ENCODE measurements around the gene ALCAM. TPM values are rescaled to one million over a fixed set of nuclear protein-coding genes. Genes with fewer than 3 reads are reported as not detected.

ALCAM gene
- total and polyA plus RNA-seq, 7 experiments from 2014 or later = 0.94 to 10.3 (median 3.4) TPM

DNA sequence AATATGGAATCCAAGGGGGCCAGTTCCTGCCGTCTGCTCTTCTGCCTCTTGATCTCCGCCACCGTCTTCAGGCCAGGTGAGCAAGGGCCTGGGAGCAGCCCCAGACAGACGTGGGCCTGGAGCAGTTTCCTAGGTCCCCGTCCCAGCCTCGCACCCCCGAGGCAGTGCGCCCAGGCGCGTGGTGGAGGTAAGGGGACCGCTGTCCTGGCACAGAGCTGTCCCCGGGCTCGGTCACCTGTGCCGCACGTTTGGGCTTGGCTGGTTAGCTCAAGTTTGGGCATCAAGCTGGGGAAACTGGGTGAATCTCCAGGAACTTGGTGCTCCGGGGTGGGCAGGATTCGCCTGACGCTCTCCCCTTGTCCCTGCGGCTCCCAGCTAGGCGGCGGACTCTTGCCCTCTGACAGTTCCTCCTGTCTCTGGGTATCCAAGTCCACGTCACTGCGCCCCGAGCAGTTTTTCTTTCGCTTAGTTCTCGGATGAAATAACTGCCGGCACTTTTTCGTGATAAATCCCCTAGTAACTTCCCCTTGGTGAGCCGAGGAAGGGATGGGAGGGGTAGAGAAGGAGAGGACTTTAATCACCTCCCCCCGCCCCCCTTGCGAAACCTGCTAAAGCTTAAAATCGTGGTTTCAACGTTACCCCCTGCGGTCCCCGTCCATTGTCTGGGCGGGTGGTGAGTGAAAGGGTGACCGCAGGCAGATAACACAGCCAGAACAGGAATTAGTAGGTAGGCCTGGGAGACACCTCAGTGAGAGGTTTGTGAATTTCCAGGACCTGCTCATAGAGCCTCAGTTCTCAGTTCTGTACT lies 901 bp downstream of the ALCAM start:
- peak overlapping the region; percentile 81 for H3K4me3 ChIP-seq (ENCODE audit: low read length)
- H3K36me3 ChIP-seq (ENCODE audit: control insufficient read depth in 2 of 3, insufficient read depth in 3 of 3, low read length in 3 of 3) = no peaks in the 10 kb centered on the region
- Mint-ChIP-seq H3K27me3 (peaks cover 14 to 32% (median 24%) of the 10 kb centered on the region in 5 donors), H3K36me3 (no peaks in the 10 kb centered on the region), H3K9me3 (no peaks in the 10 kb centered on the region), H3K27ac (peak overlapping the region; percentile 82 to 99 (median 94)), H3K4me1 (peaks cover 22 to 44% (median 29%) of the 10 kb centered on the region in 7 donors), H3K4me3 (peak overlapping the region; percentile 90 to 97 (median 92))
- ATAC-seq (peak; percentile 32), DNase-seq (peak; percentile 14 to 80 (median 31))
- peak overlapping the region; percentile 70 for H3K27ac ChIP-seq (ENCODE audit: low read depth, low read length)
- intact Hi-C loops (cut with micrococcal nuclease) = loop anchor here (2.0 to 10.0 kb wide), 14 partner anchors 151 to 1877 kb away; partner anchors contain the start of gene CBLB (in 2 of the 2)
- no peaks in the 10 kb centered on the region for H3K9me3 ChIP-seq (ENCODE audit: control insufficient read depth in 2 of 3, low read length in 3 of 3)
- ChIA-PET CTCF (interaction anchor here (0.8 to 2.4 kb wide), 2 partner anchors 9 to 771 kb away, joined by 3 to 5 read pairs; no protein-coding TSS in a partner anchor), POLR2A (no interaction called here)
- H3K27me3 ChIP-seq (ENCODE audit: control insufficient read depth in 2 of 2, insufficient read depth in 2 of 2, low read length in 2 of 2) = no peaks in the 10 kb centered on the region
- H3K4me1 ChIP-seq (ENCODE audit: control insufficient read depth in 2 of 2, insufficient read depth in 2 of 2, low read length in 2 of 2) = peaks cover 3 to 10% of the 10 kb centered on the region in 2 donors

DNA sequence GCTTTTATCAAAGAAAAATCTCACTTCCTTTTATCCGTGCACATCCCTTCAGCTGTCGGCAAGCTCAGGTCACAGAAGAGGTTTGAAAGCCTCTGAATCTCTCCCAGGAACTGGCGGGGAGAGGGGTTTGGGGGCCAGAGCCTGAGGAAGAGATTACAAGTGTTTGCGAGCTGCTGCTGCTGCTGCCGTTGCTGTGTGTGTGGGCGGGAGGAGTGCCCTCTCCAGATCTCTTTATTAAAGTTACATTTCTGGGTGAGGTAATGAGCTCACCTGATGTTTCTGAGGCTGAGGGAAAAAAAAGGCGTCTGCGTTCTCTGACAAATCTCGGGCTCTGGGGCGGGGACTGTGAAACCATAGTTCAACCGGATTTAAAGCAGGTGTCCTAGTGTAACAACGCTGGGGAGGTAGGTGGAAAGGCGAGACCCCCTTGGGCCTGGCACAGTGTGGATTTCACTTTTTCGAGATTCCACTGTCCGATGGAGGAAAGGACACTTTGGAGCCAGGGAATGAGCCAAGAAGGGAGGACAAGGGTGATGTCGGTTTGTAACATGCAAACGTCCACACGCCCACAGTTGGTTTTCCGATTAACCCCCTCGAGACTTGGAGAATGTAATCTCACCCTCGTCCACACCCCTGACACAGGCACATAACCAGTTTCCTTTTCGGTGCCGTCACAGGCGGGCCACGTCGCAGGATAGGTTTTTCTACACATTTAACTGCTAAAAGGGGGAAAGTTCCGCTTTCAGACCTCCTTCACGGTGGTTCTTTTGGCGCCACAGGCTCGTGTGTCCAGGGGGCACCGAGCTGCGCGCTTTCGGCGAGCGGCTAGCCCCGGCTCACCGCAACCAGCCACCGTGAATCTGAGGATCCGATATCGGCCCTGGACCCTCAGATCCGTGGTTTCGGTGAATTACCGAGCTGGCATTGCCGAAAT lies 2.1 kb downstream of the ALCAM start:
- H3K36me3 ChIP-seq (ENCODE audit: control insufficient read depth in 2 of 3, insufficient read depth in 3 of 3, low read length in 3 of 3) = no peaks in the 10 kb centered on the region
- no peaks in the 10 kb centered on the region for H3K27me3 ChIP-seq (ENCODE audit: control insufficient read depth in 2 of 2, insufficient read depth in 2 of 2, low read length in 2 of 2)
- intact Hi-C loops (cut with micrococcal nuclease) = loop anchor here (1.0 to 10.0 kb wide), 17 partner anchors 150 to 1876 kb away; no protein-coding TSS in a partner anchor
- CTCF ChIA-PET = interaction anchor here (0.8 to 2.4 kb wide), 2 partner anchors 10 to 772 kb away, joined by 3 to 5 read pairs; no protein-coding TSS in a partner anchor
- H3K4me3 ChIP-seq (ENCODE audit: low read length) = peak overlapping the region; percentile 81
- peaks cover 3 to 10% of the 10 kb centered on the region in 2 donors for H3K4me1 ChIP-seq (ENCODE audit: control insufficient read depth in 2 of 2, insufficient read depth in 2 of 2, low read length in 2 of 2)
- ATAC-seq (peak; percentile 70), DNase-seq (peak; percentile 29 to 89 (median 70))
- H3K27ac Mint-ChIP-seq = peak overlapping the region; percentile 82 to 99 (median 94)
- H3K9me3 Mint-ChIP-seq = no peaks in the 10 kb centered on the region
- peak overlapping the region; percentile 90 to 97 (median 92) for H3K4me3 Mint-ChIP-seq
- H3K36me3 Mint-ChIP-seq = no peaks in the 10 kb centered on the region
- peaks cover 8 to 23% (median 19%) of the 10 kb centered on the region in 5 donors for H3K27me3 Mint-ChIP-seq
- H3K27ac ChIP-seq (ENCODE audit: low read depth, low read length) = peak overlapping the region; percentile 70
- H3K4me1 Mint-ChIP-seq = peaks cover 22 to 44% (median 29%) of the 10 kb centered on the region in 7 donors
- no peaks in the 10 kb centered on the region for H3K9me3 ChIP-seq (ENCODE audit: control insufficient read depth in 2 of 3, low read length in 3 of 3)
- POLR2A ChIA-PET = no interaction called here

GRCh38 chr3:105369500-105370371 lies 3.0 kb downstream of the ALCAM start:
- H3K36me3 Mint-ChIP-seq = no peaks in the 10 kb centered on the region
- DNase-seq = peak; percentile 16 to 61 (median 43)
- H3K9me3 Mint-ChIP-seq = no peaks in the 10 kb centered on the region
- no peaks in the 10 kb centered on the region for H3K27me3 ChIP-seq (ENCODE audit: control insufficient read depth in 2 of 2, insufficient read depth in 2 of 2, low read length in 2 of 2)
- peak overlapping the region; percentile 90 to 97 (median 92) for H3K4me3 Mint-ChIP-seq
- no peaks in the 10 kb centered on the region for H3K9me3 ChIP-seq (ENCODE audit: control insufficient read depth in 2 of 3, low read length in 3 of 3)
- H3K27ac Mint-ChIP-seq = peak overlapping the region; percentile 82 to 99 (median 94)
- H3K4me3 ChIP-seq (ENCODE audit: low read length) = peak overlapping the region; percentile 81
- peaks cover 6 to 18% (median 16%) of the 10 kb centered on the region in 5 donors for H3K27me3 Mint-ChIP-seq
- peaks cover 3 to 10% of the 10 kb centered on the region in 2 donors for H3K4me1 ChIP-seq (ENCODE audit: control insufficient read depth in 2 of 2, insufficient read depth in 2 of 2, low read length in 2 of 2)
- peaks cover 22 to 44% (median 29%) of the 10 kb centered on the region in 7 donors for H3K4me1 Mint-ChIP-seq
- ChIA-PET POLR2A (interaction anchor here (0.7 kb wide), 1 partner anchor 303 kb away, joined by 4 read pairs; no protein-coding TSS in a partner anchor), CTCF (interaction anchor here (0.6 to 2.4 kb wide), 4 partner anchors 151 to 773 kb away, joined by 3 to 5 read pairs (median 4); no protein-coding TSS in a partner anchor)
- no peaks in the 10 kb centered on the region for H3K36me3 ChIP-seq (ENCODE audit: control insufficient read depth in 2 of 3, insufficient read depth in 3 of 3, low read length in 3 of 3)
- peak; percentile 24 for ATAC-seq
- intact Hi-C loops (cut with micrococcal nuclease) = loop anchor here (1.0 to 10.0 kb wide), 17 partner anchors 149 to 1875 kb away; no protein-coding TSS in a partner anchor
- H3K27ac ChIP-seq (ENCODE audit: low read depth, low read length) = peak overlapping the region; percentile 70

- Histone ChIP-seq H3K4me3 (ENCODE audit: low read length) (no peak overlapping the region), H3K36me3 (ENCODE audit: control insufficient read depth in 2 of 3, insufficient read depth in 3 of 3, low read length in 3 of 3) (no peaks in the 10 kb centered on the region), H3K27me3 (ENCODE audit: control insufficient read depth in 2 of 2, insufficient read depth in 2 of 2, low read length in 2 of 2) (no peaks in the 10 kb centered on the region), H3K4me1 (ENCODE audit: control insufficient read depth in 2 of 2, insufficient read depth in 2 of 2, low read length in 2 of 2) (no peaks in the 10 kb centered on the region), H3K9me3 (ENCODE audit: control insufficient read depth in 2 of 3, low read length in 3 of 3) (no peaks in the 10 kb centered on the region), H3K27ac (ENCODE audit: low read depth, low read length) (no peak overlapping the region)
- intact Hi-C loops (cut with micrococcal nuclease) = no loop called here
- H3K27ac Mint-ChIP-seq = no peak overlapping the region
- DNase-seq (no peak), ATAC-seq (no peak)
- peaks cover 0 to 6% (median 0%) of the 10 kb centered on the region in 5 donors for H3K27me3 Mint-ChIP-seq
- no peaks in the 10 kb centered on the region for H3K9me3 Mint-ChIP-seq
- no peak overlapping the region for H3K4me3 Mint-ChIP-seq
- POLR2A ChIA-PET = no interaction called here
- H3K4me1 Mint-ChIP-seq = peaks cover 9 to 36% (median 12%) of the 10 kb centered on the region in 7 donors
- no peaks in the 10 kb centered on the region for H3K36me3 Mint-ChIP-seq
- CTCF ChIA-PET = no interaction called here
Measured at GRCh38 chr3:105373383-105373782, 6.7 kb downstream of the ALCAM start.

DNA sequence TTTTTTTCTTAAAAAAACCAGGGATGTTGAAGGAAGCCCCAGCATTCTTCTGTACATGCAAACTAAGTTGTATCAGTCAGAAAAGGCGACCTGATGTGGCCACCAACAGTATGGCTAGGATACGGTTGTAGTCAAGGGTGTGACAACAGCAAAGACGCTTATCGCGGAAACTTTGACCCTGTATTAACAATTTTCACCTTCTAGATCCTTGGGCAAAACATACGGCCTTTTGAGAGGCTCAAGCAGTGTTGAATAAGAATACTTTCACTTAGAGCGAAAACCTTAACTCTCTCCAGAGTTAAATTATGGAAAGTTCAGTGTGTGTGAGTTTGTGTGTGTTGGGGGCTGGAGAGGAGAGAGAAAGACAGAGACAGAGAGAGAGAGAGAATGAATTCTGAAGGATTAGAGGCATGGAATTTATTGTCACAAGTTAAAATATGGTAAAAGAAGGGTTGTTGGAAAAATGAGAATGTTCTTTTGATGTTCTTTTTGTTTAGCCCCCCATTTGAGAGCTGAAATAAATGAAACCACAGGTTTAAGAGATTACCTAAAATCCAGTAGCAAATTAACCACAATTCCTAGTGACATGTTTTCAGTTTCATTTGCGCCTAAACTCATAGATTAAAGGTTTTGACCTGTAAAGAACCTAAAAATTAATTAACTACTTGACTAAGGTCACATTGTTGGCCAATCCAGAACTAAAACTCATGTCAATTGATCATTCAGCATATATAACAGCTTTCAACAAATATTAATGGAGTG lies 9.2 kb downstream of the ALCAM start:
- H3K27me3 ChIP-seq (ENCODE audit: control insufficient read depth in 2 of 2, insufficient read depth in 2 of 2, low read length in 2 of 2) = no peaks in the 10 kb centered on the region
- Mint-ChIP-seq H3K4me1 (peaks cover 0 to 17% (median 0%) of the 10 kb centered on the region in 7 donors), H3K9me3 (no peaks in the 10 kb centered on the region), H3K27me3 (peaks cover 0 to 6% (median 0%) of the 10 kb centered on the region in 5 donors), H3K36me3 (no peaks in the 10 kb centered on the region), H3K4me3 (peak overlapping the region in 1 of 10 donors; percentile 18), H3K27ac (peak overlapping the region in 1 of 9 donors; percentile 49)
- no peak for ATAC-seq
- no peak for DNase-seq
- POLR2A ChIA-PET = no interaction called here
- CTCF ChIA-PET = no interaction called here
- H3K27ac ChIP-seq (ENCODE audit: low read depth, low read length) = no peak overlapping the region
- no peaks in the 10 kb centered on the region for H3K36me3 ChIP-seq (ENCODE audit: control insufficient read depth in 2 of 3, insufficient read depth in 3 of 3, low read length in 3 of 3)
- H3K9me3 ChIP-seq (ENCODE audit: control insufficient read depth in 2 of 3, low read length in 3 of 3) = no peaks in the 10 kb centered on the region
- H3K4me3 ChIP-seq (ENCODE audit: low read length) = no peak overlapping the region
- intact Hi-C loops (cut with micrococcal nuclease) = no loop called here
- no peaks in the 10 kb centered on the region for H3K4me1 ChIP-seq (ENCODE audit: control insufficient read depth in 2 of 2, insufficient read depth in 2 of 2, low read length in 2 of 2)
